Right lobe of liver (tissue), 4 donors: ENCODE results near the gene SYCE3.

Experiments
- CTCF ChIP-seq, 4 donors: fragments of 200-600 bp in 3 of 4; fragments of 450-650 bp in 1 of 4; IDR thresholded peaks; one replicate each; pipeline versions ENCODE4 v1.5.1 to v1.8.0; 2016 to 2022; ENCODE audit warnings: antibody characterized with exemption in 4 of 4, mild to moderate bottlenecking in 2 of 4
- POLR2A ChIP-seq: fragments of 450-650 bp; IDR thresholded peaks from one replicate; pipeline ENCODE4 v1.6.1; 2017; ENCODE audit warnings: antibody characterized with exemption, mild to moderate bottlenecking
- donor health status: DM: no; HTN: no; CAD: no.
- donor health status: DM: no; HTN: no; CAD: no.
- donor health status: DM: no; HTN: yes; CAD: no.

- no peak for TF ChIP-seq POLR2A
- TF ChIP-seq CTCF (IDR thresholded peaks at IDR 0.05) = no peak
Measured at GRCh38 chr22:50540381-50540780, 22.3 kb downstream of the SYCE3 start.
